HG03135 (cell line): ENCODE measurements around the gene EPHB3.

ENCODE experiments used
- ATAC-seq: cut with Tn5 transposase; IDR thresholded peaks from one replicate; pipeline ENCODE4 v1.9.1; 2021; ENCODE audit warnings: mild to moderate bottlenecking, moderate library complexity; ENCODE audit not compliant: unreplicated experiment

The EPHB3 gene

GRCh38 chr3:184561061-184561912, at the start of gene EPHB3:
EPHB3 (plus strand) TSS chr3:184561785; CDS start chr3:184562236, 451 bp downstream.
- ATAC-seq, result peak; percentile 81

- ATAC-seq, result no peak
Observed at GRCh38 chr3:184512621-184513020, 49.0 kb upstream of the EPHB3 start.

GRCh38 chr3:184513276-184514170, 48.1 kb upstream of the EPHB3 start:
- peak; percentile 92 for ATAC-seq

DNA sequence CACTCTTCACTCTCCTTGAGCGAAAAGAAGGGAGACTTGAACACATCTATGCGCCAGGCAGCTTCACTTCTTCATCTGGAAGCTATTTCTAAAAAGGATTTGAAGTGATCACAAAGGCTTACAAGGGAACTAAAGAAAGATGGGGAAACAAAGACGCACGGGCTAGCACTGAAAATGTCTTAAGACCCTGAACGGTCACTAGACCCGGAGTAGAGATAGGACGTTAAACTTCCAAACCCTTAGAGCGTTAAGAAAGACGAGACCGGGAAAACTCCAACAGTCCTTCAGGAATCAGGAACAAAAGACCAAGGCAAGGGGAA, 47.5 kb upstream of the EPHB3 start:
- ATAC-seq, result no peak

DNA sequence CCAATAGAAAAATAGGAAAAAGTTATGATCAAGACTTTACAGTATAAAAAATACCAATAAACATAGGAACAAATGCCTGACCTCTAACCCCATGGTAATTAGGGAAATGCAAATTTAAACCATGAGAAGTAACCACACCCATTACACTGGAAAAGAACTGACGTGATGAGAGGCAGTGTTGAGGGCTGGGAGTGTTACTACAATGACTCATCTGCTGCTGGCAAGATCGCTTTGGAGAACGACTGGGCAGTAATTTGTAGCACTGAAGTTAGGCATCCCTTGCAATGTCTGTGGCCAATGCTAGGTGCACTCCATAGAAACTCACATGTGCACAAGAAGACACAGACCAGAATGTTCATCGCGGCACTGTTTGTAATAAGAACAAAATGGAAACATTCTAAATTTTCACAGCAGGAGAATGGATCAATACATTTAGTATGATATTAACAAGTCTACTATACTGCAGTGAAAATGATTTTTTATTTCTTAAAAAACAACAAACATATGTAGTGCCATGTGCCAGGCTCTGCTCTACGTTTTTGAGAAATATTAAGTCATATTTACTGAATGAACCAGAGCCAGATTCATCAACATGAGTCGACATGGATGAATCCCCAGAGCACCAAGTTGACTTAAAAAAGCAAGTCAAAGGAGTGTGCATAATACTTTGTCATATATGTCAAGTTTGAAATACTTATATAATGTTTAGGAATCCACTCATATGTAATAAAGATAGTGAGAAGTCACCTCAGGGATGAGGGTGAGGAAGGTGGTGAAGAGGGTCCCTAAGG, 37.6 kb upstream of the EPHB3 start:
- no peak for ATAC-seq

DNA sequence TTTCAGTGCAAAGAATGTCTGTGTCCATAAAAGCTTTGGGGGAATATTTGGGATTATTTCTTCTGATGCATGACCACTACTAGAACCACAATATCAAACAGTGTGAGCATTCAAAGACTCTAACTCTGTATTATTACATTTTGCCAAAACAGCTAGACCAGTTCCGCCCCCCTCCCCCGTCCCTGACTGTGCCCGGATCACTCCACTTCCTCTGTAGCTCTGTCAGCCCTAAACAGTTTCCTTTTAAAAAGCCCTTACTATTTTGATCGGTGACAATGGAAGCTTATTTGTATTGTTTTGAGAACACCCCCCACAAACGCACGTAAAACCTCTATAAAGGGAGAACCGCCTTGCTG, 36.6 kb upstream of the EPHB3 start:
- no peak for ATAC-seq

GRCh38 chr3:184525337-184526087, 36.1 kb upstream of the EPHB3 start:
- no peak for ATAC-seq

DNA sequence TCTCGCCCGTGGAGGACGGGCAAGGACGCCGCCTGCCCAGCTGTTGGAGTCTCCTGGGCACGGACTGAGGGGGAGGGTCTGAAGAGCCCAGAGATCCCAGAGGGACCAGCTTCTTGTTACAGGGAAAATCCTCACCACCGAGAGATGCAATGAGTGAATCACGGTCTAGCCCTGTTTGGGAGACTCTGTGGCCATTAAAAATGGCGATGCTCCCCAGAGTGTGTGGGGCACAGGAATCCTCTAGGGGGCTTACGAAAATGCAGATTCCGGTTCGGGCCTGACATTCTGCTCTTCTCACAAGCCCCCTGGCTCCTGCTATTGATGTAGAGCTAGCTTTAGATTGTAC, 35.5 kb upstream of the EPHB3 start:
- no peak for ATAC-seq

DNA sequence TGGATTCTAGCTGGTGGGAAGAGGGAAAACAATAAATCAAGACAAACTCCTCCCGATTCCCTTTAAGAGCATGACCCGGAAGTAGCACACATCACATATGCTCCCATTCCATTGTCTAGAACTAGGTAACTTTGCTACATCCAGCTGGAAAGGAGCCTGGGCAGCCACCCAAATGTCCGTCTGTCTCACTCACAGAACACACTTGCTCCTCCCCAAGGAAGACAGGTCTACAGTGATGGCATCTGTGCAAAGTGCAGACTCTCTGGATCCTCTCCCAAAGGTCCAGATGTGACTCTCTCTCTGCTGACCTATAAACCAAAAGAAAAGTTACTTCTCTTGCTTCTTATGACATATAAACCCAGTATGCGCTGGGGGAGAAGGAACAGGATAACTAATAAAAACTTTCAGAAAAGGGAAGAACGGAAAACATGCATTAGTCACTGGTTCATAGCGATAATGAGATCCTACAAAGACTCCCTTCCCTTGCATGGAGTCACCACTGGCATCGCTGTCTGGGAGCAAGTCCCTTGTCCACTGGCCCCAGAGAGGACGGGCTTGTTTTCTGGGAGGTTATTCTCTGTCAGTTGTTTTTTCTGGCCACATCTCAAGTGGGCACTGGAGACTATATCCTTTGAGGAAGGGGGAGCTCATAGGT, 29.8 kb upstream of the EPHB3 start:
- ATAC-seq, result no peak

DNA sequence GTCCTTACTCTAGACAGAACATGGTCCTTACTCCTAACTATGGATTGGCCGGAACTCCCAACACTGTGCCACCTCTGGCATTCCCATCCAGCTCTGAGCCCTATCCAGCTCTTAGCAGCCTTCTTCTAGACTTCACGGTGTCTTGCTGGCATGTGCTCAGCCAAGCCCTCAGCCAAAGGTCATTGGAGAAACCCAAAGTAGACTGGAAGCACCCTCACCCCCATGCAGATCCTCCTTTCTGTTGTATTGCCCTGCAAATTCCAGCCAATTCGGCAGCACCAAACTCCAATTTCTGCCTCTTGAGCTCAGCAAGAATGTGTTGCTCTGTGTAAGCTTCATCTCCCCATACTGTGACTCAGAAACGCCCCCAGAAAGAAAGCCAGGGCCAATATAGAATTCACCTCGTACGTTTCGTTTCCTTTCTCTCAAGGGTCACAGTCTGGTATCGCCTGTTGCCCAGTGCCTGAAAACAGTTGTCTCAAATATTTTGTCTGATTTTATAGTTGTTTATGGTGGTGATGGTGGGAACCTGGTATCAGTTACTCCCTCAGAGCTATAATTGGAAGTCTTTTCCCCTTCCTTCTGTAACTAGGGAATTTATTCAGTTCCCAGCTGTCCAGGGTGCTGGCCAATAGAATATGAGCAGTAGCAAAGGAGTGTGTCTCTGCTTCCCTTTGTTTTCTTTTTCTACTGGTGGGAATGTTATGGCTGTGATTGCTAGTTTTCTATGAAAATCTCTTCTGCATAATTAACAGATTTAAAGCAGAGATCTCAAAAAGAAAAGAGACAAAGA, 28.4 kb upstream of the EPHB3 start:
- no peak for ATAC-seq

- no peak for ATAC-seq
Observed at GRCh38 chr3:184537885-184538665, 23.5 kb upstream of the EPHB3 start.

DNA sequence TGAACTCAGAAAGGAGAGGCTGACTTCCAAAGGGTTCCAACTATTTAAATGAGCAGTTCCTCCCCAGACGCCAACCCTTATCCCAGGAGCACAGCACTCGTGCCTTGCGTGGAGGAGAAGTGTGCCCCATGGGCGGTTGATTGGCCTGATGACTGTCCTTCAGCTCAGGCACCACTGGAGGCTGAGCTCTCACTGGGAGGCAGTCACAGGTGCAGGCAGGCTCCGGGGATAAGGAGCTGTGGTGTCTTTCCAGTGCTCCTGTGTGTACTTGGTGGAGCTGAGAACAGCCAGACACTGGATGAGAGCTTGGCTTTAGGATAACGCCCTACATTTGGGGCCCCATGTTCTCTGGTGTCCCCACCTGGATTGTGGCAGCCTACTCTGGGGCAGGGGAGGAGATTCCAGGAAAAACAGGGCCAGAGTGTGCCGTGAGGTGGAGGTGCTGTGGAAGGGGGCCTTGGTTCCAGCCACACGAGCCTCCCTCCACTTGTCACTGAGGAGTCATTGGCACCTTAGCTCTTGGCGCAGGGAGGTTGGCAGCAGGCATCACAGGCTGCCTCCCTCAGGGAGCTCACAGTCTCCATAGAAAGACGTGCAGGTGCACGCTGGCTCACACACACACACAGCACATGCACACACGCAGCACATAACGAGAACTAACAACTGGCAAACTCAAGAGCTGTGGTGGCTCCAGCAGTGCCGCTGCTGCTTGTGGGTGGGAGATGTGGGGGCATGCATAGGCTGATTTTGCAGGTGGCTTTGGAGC, 22.7 kb upstream of the EPHB3 start:
- ATAC-seq, result no peak

DNA sequence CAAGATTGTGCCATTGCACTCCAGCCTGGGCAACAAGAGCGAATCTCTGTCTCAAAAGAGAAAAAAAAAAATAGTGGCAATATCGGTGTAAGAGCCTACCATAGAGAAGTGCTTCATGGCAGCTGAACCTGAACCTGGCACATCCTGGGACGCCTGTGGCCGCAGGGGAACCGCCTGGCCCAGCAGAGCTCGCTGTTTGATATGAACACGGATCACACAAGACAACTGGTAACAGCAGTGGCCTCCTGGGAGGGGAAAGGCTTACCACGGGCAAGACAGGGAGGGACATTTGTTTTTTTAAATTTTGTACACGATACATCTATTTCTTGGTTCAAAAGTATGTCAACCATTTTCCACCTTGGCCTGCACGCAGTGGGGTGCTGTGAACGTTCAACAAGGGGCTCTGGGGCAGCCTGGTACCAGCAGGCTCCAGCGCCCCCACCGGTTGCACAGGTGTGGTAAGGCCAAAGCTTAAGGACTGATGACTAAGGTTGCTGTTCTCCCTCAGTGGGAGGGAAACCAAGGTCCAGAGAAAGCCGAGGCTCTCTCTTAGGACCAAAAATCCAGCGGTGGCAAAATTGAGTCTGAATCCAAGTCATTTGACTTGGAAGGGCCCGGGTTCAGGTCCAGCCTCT, 21.7 kb upstream of the EPHB3 start:
- no peak for ATAC-seq

- no peak for ATAC-seq
Observed at GRCh38 chr3:184540777-184541681, 20.6 kb upstream of the EPHB3 start.

- no peak for ATAC-seq
Observed at GRCh38 chr3:184541886-184542562, 19.6 kb upstream of the EPHB3 start.

DNA sequence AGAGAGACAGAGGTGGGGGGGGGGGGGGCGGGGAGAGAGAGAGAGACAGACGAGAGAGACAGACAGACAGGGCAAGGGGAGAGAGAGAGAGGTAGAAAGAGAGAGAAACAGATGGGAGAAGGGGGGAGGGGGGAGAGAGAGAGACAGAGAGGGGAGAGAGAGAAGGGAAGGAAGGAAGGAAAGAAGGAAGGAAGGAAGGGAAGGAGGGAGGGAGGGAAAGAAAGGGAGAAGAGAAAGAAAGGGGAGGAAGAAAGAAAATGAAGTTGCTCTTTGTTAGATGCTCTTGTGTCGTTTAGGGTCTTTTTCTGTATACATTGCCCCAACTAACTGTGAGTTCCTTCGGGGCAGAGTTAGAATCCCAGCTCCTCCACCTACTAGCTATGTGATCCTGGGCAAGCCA, 19.0 kb upstream of the EPHB3 start:
- no peak for ATAC-seq
